Astrocyte of the hippocampus (primary cell): ENCODE measurements around the gene SCLY.
"Not testable (repeated sequence)": the region's sequence is repeated elsewhere in the genome, so short reads cannot be mapped to it uniquely, and the experiment has no call there.

Experiments
- DNase-seq: peaks from one replicate; pipeline ENCODE4 v3.0.0; 2011; ENCODE audit warnings: low read depth, low spot score

The SCLY gene

GRCh38 chr2:238040918-238041317 lies 19.9 kb upstream of the SCLY start:
- DNase-seq = no peak

- DNase-seq = no peak
Measured at GRCh38 chr2:238042090-238042489, 18.7 kb upstream of the SCLY start.

GRCh38 chr2:238042849-238043584 lies 17.8 kb upstream of the SCLY start:
- DNase-seq = no peak

GRCh38 chr2:238043851-238044250 lies 16.9 kb upstream of the SCLY start:
- no peak for DNase-seq

- DNase-seq = no peak
Measured at GRCh38 chr2:238045575-238045974, 15.2 kb upstream of the SCLY start.

- DNase-seq = no peak
Measured at GRCh38 chr2:238046725-238047270, 14.0 kb upstream of the SCLY start.

- DNase-seq = no peak
Measured at GRCh38 chr2:238053191-238053776, 7.5 kb upstream of the SCLY start.

GRCh38 chr2:238055841-238056240 lies 5.0 kb upstream of the SCLY start:
- DNase-seq = no peak

GRCh38 chr2:238057696-238058575 lies 2.9 kb upstream of the SCLY start:
- DNase-seq = not testable (repeated sequence)

GRCh38 chr2:238059505-238059904 lies 1.3 kb upstream of the SCLY start:
- DNase-seq = peak; percentile 7

GRCh38 chr2:238060096-238060541 lies 682 bp upstream of the SCLY start:
- DNase-seq = no peak

GRCh38 chr2:238061315-238062202 lies 758 bp downstream of the SCLY start:
- peak; percentile 57 for DNase-seq

GRCh38 chr2:238063414-238064189 lies 2.8 kb downstream of the SCLY start:
- no peak for DNase-seq

GRCh38 chr2:238064376-238064775 lies 3.6 kb downstream of the SCLY start:
- no peak for DNase-seq

- no peak for DNase-seq
Measured at GRCh38 chr2:238065071-238065846, 4.5 kb downstream of the SCLY start.

GRCh38 chr2:238066218-238066617 lies 5.4 kb downstream of the SCLY start:
- DNase-seq = no peak

- not testable (repeated sequence) for DNase-seq
Measured at GRCh38 chr2:238066718-238067117, 5.9 kb downstream of the SCLY start.

- DNase-seq = no peak
Measured at GRCh38 chr2:238067939-238068338, 7.1 kb downstream of the SCLY start.

- DNase-seq = no peak
Measured at GRCh38 chr2:238069021-238069709, 8.4 kb downstream of the SCLY start.
